ENCODE data around the gene EFCAB13.
"Not testable (repeated sequence)": the region's sequence is repeated elsewhere in the genome, so short reads cannot be mapped to it uniquely, and the experiment has no call there.

Gene EFCAB13

GRCh38 chr17:47324224-47325020 lies 667 bp downstream of the EFCAB13 start:
- peak in 13 of 56 donors; percentile 5 to 81 (median 23) for DNase-seq

GRCh38 chr17:47325176-47325575 lies 1.4 kb downstream of the EFCAB13 start:
- no peak for DNase-seq

DNA sequence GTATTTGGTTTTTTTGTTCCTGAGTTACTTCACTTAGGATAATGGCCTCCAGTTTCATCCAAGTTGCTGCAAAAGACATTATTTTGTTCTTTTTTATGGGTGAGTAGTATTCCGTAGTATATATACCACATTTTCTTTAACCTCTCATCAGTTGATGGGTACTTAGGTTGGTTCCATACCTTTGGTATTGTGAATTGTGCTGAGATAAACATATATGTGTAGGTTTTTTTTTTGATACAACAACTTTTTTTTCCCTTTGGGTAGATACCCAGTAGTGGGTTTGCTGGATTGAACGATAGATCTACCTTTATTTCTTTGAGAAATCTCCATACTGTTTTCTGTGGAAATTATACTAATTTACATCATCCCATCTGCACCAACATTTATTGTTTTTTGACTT lies 6.8 kb downstream of the EFCAB13 start:
- no peak for DNase-seq

DNA sequence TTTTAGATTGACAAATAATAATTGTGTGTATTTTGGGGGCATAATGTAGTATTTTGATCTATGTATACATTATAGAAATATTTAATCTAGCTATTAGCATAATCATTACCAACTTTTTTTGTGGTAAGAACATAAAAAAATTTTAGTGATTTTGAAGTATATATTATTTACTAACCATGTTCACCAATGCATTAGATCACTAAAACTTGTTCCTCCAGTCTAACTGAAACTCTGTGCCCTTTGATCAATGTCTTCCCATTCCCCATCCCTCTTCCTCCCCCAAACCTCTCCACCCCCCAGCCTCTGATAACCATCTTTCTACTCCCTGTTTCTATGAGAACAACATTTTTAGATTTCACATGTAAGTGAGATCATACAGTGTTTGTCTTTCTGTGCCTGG lies 8.5 kb downstream of the EFCAB13 start:
- no peak for DNase-seq

- DNase-seq = no peak
Measured at GRCh38 chr17:47335101-47335936, 11.6 kb downstream of the EFCAB13 start.

- DNase-seq = no peak
Measured at GRCh38 chr17:47338026-47338425, 14.3 kb downstream of the EFCAB13 start.

DNA sequence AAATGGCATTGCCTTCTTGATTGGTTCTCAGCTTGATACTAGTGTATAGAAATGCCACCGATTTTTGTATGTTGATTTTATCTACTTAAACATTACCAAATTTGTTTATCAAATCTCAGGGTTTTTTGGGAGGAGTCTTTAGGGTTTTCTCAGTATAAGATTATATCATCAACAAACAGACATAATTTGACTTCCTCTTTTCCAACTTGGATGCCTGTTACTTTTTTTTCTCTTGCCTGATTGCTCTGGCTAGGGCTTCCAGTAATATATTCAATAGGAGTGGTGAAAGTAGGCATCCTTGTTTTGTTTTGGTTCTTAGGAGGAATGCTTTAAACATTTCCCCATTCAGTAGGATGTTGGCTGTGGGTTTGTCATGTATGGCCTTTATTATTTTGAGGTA lies 29.1 kb downstream of the EFCAB13 start:
- DNase-seq = no peak

DNA sequence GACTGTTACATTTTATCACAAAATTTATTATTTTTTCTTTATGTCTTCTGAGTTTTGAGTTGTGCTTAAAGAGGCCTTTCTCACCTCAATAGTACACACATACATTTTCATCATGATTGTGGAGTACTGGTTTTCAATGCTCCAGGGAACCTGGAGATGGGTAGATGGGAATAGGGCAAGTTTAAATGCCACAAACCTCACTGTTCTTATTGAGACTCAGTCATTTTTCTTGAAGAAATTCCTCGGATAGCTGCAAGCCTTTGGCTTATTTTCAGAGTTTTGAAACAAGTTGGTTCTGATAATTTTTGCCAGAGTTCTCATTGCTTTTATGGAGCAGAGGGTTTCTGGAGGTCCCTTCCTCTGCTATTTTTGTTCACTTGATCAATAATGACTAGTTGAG lies 34.9 kb downstream of the EFCAB13 start:
- DNase-seq = no peak

DNA sequence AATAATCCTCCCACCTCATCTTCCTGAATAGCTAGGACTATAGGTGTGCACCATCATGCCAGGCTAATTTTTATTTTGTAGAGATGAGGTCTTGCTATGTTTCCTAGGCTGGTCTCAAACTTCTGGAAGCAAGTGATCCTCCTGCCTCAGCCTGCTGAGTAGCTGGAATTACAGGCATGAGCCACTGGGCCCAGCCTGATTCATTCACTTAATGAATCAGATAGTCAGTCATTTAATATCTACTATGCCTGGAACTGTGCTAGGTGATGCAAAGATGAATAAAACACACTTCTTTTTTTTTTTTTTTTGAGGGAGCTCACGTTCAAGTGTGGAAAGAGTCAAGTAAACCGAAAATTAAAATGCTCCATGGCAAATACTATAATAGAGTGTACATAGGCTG lies 39.4 kb downstream of the EFCAB13 start:
- no peak for DNase-seq

GRCh38 chr17:47367257-47367656 lies 43.5 kb downstream of the EFCAB13 start:
- DNase-seq = no peak

DNA sequence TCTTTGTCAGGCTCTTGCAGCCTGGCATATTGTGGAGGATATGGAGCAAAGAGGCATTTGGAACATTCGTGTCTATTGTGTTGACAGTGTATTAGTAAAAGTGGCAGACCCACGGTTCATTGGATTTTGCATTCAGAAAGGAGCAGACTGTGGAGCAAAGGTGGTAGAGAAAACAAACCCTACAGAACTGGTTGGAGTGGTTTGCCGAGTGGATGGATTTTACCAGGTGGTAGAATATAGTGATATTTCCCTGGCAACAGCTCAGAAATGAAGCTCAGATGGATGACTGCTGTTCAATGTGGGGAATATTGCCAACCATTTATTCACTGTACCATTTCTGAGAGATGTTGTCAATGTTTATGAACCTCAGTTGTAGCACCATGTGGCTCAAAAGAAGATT lies 44.5 kb downstream of the EFCAB13 start:
- DNase-seq = no peak

DNA sequence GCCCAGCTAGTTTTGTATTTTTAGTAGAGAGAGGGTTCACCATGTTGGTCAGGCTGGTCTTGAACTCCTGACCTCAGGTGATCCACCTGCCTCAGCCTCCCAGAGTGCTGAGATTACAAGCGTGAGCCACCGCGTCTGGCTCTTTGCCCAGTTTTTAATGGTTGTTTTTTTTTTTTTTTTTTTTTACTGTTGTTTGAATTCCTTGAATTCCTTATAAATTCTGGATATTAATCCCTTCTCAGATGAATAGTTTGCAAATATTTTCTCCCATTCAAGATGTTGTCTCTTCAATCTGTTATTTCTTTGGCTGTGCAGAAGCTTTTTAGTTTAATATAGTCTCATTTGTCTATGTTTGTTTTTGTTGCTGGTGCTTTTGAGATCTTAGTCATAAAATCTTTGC lies 47.1 kb downstream of the EFCAB13 start:
- DNase-seq = not testable (repeated sequence)

DNA sequence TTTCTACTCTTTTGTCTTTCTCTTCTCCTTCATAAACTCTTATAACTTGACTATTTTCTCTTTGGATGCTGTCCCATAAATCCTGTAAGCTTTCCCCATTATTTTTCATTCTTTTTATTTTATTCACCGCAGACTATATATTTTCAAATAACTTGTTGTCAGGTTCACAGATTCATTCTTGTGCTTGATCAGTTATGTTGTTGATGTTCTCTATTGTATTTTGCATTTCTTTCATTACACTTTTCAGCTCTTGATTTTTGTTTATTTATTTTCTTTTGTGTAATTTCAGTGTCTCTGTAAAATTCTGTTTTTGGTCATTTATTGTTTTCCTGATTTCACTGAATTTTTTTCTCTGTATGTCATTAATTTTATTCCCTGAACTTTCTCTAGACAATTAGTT lies 49.2 kb downstream of the EFCAB13 start:
- DNase-seq = no peak

- DNase-seq = no peak
Measured at GRCh38 chr17:47376247-47376646, 52.5 kb downstream of the EFCAB13 start.

- DNase-seq = no peak
Measured at GRCh38 chr17:47388825-47389224, 65.1 kb downstream of the EFCAB13 start.

DNA sequence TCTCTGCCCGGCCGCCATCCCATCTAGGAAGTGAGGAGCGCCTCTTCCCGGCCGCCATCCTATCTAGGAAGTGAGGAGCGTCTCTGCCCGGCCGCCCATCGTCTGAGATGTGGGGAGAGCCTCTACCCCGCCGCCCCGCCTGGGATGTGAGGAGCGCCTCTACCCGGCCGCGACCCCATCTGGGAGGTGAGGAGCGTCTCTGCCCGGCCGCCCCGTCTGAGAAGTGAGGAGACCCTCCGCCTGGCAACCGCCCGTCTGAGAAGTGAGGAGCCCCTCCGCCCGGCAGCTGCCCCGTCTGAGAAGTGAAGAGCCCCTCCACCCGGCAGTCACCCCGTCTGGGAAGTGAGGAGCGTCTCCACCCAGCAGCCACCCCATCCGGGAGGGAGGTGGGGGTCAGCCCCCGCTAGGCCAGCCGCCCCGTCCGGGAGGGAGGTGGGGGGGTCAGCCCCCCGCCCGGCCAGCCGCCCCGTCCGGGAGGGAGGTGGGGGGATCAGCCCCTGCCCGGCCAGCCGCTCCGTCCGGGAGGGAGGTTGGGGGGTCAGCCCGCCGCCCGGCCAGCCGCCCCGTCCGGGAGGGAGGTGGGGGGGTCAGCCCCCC lies 73.9 kb downstream of the EFCAB13 start:
- DNase-seq = not testable (repeated sequence)

DNA sequence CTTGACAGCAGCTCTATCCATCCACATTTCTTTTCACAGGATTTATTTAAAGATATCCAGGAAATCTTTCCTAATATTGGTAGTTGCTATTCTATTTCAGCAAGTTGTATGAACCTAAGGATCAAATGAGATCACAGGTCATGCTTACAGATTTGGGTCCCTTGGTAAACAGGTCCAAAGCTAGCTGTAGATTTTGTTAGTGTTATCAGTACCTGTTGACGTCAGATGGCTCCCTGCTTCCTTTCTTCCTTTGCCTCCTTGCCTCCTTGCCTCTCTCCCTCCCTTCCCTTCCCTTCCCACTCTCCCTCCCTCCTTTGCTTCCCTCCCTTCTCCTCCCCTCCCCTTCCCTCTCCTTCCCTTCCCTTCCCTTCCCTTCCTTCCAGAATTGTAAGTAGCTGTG lies 76.6 kb downstream of the EFCAB13 start:
- no peak for DNase-seq

DNA sequence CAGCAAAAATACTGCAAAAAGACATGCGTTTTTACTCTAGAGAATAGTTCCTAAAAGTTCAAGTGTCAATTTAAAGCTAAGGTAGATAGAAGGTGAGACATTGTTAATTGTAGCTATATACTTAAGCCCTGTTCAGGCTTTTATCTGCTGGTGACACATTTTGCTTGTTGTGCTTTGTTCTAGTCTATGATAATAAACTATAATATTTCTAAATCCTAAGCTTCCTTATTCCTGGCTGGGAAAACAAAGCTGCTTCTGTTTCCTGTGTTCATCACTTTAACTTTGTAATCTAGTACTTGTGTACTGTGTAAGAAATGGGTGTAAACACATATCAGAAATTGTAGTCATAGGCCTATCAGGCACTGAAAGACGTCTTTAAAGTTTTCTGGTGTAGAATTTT lies 77.3 kb downstream of the EFCAB13 start:
- DNase-seq = no peak

DNA sequence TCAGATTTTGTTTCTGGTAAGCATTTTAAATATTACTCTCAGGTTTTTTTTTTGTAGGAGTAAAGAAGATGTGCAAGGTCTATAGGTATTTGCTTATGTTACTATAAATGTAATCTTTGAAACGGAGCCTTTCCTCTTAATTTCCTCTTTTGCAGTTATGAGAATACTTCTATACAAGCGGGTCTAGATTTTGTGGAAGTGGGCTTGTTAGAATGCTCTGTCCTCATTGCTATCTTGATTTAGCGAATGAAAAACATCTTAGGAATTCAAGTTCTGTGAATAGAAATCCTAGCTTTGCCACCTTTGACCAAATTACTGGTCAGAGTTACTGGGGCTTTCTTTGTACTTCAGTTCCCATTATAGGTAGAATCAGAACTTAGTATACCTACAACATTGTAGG lies 80.3 kb downstream of the EFCAB13 start:
- no peak for DNase-seq

DNA sequence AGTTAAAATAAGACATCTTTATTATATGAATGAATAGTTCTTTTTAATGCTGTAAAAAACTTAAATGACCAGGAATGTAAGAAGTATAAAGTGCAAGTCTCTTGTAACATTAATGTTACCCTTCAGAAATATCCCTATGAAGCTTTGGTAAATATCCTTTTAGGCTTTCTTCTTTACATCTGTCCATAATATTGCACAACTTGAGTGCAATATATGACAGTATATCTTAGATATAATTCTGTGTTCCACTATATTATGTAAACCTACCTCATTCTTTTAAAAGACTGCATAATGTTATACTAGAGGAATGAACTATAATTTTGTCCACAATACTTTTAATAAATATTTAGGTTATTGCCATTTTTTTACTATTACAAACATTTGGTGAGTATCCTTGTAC lies 81.1 kb downstream of the EFCAB13 start:
- DNase-seq = no peak

DNA sequence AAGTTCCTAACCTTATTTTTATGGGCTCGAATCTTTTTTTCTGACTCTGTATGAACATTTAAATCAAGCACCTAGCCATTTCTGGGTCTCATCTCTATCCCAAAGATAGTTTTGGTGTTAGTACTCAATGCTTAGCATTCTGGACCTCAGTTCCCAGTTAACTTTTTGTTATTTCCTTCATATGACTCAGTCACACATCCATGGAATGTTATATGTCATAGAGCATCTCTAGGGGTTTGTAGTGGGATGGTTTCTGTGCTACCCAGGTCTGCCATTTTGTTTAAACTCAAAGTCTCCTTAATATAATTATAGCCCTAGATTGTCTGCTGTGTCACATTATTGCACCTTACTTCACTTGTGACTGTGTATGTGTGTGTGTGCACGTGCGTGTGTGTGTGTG lies 90.1 kb downstream of the EFCAB13 start:
- DNase-seq = no peak

GRCh38 chr17:47414612-47415011 lies 90.9 kb downstream of the EFCAB13 start:
- DNase-seq = no peak

Measured in amygdala (tissue), 56 donors.